GM10266 (cell line): ENCODE results near the gene MICAL2.

Experiments
- DNase-seq: peaks from one replicate; pipeline ENCODE4 v3.0.0; 2012; ENCODE audit errors: extremely low spot score
- TF ChIP-seq, protein P1 (sequence below): IDR thresholded peaks from 2 replicates; pipeline ENCODE4 v1.5.1; 2012; ENCODE audit warnings: mild to moderate bottlenecking, low read depth; ENCODE audit not compliant: control insufficient read depth, insufficient read depth; ENCODE audit errors: missing control alignments

Gene MICAL2

DNA sequence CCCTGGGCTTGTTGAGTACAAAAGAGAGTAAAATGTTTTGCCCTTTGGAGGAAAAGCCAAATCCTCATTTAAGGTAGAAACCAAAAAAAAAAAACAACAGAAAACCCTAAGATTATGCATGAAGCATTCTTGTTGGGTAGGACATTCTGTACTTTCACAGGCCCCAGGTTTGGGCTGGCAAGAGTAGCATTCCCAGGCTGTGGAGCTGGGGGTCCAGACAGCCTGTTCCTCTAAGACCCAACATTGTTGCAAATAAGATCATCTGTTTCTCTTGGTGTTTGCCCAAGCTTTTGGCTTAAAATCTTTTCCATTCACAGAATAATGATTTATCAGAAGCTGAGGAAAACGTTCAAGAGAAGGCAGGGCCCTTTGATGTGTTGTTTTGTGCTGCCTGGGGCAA, 123.8 kb downstream of the MICAL2 start:
- DNase-seq: no peak
- TF ChIP-seq, protein P1, sequence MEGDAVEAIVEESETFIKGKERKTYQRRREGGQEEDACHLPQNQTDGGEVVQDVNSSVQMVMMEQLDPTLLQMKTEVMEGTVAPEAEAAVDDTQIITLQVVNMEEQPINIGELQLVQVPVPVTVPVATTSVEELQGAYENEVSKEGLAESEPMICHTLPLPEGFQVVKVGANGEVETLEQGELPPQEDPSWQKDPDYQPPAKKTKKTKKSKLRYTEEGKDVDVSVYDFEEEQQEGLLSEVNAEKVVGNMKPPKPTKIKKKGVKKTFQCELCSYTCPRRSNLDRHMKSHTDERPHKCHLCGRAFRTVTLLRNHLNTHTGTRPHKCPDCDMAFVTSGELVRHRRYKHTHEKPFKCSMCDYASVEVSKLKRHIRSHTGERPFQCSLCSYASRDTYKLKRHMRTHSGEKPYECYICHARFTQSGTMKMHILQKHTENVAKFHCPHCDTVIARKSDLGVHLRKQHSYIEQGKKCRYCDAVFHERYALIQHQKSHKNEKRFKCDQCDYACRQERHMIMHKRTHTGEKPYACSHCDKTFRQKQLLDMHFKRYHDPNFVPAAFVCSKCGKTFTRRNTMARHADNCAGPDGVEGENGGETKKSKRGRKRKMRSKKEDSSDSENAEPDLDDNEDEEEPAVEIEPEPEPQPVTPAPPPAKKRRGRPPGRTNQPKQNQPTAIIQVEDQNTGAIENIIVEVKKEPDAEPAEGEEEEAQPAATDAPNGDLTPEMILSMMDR: no peak

DNA sequence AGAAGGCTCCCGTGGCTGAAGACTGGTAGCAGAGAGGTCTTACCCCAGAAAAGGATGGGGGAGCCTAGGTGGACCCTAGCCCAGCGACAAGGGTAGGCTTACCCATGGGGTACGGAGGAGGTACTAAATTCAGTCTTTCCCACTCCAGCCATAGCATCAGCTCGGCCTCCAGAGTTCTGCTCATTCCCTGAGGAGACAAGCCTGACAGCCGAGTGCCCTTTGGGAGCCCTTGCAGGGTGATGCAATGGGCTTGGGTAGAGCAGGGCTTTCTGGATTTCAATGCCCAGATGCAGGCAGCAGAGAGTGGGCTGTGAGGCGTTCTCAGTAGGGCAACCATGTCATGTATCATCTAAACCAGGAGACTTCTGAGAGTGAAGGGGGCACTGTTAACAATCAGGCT, 124.7 kb downstream of the MICAL2 start:
- TF ChIP-seq, protein P1: no peak
- no peak for DNase-seq

DNA sequence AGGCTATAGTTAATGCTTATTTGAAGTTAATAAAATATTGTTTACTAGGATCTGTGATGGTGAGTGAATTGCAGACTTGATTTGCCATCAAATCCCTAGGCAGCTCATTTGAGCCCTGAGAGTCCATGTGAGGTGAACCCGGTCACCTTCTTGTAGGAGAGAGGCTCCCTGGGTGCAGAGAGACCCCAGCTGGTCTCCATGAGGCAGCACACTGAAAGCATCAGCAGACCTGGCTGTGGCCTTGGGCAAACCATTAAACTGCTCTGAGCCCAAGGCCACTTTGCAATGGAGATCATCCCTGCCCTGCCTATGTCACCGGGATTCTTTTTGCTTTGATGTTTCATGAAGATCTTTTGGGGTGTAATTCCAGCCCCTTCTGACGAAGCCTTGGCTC, 125.2 kb downstream of the MICAL2 start:
- TF ChIP-seq, protein P1: peak; percentile 39
- DNase-seq: peak; percentile 40

DNA sequence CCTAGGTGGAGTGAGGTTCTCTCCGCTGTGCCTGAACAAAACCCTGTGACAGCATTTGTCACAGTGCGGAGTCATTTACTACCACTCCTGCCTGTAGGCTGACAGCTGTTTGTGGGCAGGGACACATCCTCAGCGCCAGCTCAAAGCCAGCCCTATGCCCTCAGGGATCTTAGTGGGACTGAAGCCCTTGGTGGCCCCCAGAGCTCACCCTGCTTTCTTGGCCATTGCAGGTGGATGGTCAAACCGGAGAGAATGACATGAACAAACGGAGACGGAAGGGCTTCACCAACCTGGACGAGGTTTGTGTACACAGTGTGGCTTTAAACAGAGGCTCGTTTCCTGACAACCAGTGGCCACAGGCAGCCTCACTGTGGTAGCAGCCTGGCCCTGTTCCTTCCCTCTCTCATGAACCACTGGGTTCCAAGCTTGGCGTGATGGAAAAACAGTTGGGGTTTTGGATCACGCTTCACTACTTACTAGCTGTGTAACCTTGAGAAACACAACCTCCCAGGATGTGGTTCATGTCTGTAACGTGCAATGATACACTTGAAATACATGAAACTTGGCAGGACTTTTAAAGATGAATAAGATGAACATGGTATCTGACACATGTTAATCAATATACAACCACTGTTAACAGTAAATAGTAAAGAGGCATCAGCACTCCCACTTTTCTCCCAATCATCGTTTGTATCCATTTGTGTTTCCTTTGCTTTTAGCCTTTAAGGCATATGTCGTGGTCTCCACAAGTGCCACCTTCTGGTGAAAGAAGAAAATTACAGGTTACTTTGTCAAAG, 125.8 kb downstream of the MICAL2 start:
- DNase-seq: peak; percentile 61
- TF ChIP-seq, protein P1: peak; percentile 60

DNA sequence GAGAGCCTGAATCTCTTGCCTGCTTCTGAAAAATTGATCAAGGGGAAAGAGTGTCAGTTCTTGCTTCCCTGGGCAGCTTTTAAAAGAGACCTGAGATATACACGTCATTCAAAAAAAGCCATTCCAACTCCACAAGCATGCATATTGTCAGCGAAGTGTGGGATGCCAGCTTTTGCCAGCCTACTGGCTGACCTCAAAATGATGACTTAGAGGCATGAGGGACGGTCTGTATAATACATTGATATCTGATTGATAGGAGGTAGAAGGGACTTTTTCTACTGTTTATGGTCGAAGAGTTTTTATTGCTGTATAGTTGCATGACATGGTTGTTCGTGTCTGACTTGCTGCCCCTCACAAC, 126.3 kb downstream of the MICAL2 start:
- TF ChIP-seq, protein P1: no peak
- no peak for DNase-seq

DNA sequence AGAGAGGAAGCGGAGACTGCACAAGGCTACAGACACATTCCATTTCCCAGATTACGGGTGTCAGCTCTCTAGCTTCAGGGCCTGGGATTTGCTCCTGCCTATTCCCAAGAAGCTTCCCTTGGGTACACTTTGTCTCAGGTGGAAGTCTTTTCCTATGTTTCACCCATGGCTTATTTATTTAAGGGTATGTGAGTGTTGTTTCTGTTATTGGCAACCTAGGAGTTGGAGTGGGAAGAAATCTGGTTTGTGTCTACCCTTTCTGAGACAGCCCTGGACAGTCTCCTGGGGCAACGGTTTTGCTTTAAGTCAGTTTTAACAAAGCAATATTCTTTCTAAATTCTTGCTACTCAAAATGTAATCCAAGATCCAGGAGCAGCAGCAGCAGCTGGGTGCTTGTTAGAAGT, 127.0 kb downstream of the MICAL2 start:
- TF ChIP-seq, protein P1: no peak
- DNase-seq: no peak

DNA sequence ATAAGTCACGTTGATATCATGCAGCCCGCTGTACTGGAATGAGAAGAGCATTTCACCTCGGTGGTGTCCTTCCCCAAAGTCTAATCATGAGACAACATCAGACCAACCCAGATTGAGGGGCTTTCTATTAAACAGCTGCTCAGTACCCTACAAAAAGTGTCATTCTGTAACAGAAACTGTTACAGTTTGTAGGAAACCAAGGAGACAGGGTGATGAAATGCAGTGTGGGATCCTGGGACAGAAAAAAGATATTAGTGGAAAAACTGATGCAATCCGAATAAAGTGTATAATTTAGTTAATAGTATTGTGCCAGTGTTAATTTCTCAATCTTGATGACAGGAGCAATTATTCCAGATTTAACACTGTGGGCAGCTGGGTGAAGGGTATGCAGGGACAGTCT, 128.0 kb downstream of the MICAL2 start:
- TF ChIP-seq, protein P1: no peak
- DNase-seq: no peak
